SIG-M5 (cell line): Measurements from ENCODE around the gene SHISAL2B.
"Not testable (repeated sequence)": the region's sequence is repeated elsewhere in the genome, so short reads cannot be mapped to it uniquely, and the experiment has no call there.

Source experiments
- DNase-seq: peaks from one replicate; lab custom pipeline; 2025; lab: John Stamatoyannopoulos, UW

The SHISAL2B gene

GRCh38 chr5:64700765-64701164, 10.5 kb downstream of the SHISAL2B start:
- DNase-seq, result no peak

- not testable (repeated sequence) for DNase-seq
These were observed 15.8 kb downstream of the SHISAL2B start for GRCh38 chr5:64706074-64706473.

DNA sequence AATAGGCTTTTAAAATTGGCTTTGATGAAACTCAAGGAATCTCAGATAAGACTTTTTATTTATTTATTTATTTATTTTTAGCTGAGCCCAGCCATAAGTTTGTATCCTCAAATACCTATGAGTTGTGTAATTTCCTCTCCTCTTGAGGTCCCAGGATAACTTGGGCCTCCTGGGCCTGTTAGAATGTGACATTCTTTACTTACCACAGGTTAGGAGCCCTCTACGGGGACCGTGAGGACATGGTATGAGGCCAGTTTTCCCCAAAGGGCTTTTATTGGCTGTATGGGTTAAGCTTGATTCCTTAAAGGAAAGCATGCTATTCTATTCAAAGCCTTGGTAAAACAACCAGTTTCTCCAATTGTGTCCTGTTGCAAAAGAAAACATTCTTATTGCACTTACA, 16.9 kb downstream of the SHISAL2B start:
- no peak for DNase-seq

DNA sequence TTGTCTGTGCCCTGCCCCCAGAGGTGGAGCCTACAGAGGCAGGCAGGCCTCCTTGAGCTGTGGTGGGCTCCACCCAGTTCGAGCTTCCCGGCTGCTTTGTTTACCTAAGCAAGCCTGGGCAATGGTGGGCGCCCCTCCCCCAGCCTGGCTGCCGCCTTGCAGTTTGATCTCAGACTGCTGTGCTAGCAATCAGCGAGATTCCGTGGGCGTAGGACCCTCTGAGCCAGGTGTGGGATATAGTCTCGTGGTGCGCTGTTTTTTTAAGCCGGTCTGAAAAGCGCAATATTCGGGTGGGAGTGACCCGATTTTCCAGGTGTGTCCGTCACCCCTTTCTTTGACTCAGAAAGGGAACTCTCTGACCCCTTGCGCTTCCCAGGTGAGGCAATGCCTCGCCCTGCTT, 24.2 kb downstream of the SHISAL2B start:
- DNase-seq, result not testable (repeated sequence)

GRCh38 chr5:64722588-64722987, 32.3 kb downstream of the SHISAL2B start:
- no peak for DNase-seq

DNA sequence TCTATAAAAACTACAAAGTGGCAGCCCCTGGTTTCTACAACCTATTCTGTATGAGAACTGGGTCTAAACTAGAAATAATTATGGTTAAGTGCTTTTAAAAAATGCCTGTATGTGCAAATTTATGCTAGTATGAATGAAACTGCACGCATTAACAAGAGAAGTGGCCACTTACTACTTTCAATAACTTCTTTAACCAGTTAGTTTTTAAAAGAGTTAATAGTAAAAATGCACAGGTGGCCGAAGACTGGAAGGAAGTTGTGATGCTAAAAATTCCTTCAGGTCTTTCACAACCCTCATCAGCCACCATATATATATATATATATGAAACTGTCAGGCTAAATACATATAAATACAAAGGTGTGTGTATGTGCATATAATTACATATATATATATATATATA, 36.8 kb downstream of the SHISAL2B start:
- no peak for DNase-seq

DNA sequence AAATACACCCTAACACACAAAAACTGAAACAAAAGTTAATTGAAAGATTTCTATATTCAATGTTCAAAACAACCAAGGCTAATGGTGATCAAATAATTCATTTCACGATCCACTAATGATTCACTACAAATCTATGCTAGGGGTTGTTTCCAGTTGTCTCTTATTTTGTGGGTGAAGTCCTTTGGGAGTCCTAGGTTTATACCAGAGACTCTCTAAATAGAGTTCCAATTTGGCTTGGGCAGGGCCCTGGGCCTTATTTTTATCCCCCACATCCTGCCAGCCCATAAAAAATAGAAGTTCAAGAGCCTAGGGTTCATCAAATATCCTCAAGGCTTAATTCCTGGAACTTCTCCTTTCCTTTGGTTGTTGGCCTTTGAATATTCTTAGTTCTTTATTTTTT, 52.1 kb downstream of the SHISAL2B start:
- DNase-seq, result no peak

DNA sequence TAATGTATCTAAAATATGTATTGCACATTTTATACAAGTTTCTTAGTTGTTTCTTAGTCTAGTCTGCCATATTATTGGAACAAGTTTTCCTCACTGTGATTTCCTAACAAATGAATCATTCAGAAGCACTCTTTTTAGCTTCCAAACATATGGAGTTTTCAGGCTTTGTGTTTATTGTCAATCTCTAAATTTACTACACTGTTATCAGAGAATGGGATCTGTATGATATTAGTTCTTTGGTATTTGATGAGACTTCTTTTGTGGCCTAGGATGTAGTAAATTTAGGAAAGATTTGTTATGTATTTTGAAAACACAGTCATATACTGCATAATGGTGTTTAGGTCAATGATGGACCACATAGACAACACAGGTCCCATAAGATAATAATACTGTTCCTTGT, 52.5 kb downstream of the SHISAL2B start:
- DNase-seq, result no peak

DNA sequence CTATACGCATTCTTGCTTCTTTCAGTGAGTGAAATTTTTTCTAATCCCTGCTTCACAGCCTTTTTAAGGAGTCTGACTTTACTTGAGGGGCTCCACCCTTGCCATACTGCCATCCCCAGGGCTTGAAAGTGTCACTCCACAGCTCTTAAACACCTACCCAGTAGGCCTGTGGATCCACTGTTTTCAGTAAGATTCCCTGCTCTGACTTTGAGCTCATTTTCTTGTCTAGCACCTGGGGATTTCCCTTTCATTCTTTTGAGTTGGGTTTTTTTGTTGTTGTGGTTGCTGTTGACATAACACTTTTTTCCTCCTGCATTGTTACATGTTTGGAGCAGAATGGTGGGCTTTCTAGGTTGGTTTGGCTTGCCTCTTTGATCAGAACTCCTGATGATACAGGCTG, 54.6 kb downstream of the SHISAL2B start:
- no peak for DNase-seq

DNA sequence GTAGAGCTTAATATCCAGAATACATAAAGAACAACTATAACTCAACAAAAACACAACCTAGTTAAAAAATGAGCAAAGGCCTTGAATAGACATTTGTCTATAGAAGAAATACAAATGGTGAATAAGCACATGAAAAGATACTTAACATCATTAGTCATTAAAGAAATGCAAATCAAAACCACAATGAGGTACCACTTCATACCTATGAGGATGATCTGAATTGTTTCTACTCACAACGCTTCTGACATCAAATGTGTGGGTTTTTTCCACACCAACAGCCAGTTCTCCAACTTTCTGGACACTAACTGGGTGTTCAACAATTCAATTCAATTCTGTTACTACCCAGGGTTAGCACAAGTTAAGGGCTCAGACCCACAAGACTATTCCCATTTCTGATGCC, 56.1 kb downstream of the SHISAL2B start:
- DNase-seq, result no peak

DNA sequence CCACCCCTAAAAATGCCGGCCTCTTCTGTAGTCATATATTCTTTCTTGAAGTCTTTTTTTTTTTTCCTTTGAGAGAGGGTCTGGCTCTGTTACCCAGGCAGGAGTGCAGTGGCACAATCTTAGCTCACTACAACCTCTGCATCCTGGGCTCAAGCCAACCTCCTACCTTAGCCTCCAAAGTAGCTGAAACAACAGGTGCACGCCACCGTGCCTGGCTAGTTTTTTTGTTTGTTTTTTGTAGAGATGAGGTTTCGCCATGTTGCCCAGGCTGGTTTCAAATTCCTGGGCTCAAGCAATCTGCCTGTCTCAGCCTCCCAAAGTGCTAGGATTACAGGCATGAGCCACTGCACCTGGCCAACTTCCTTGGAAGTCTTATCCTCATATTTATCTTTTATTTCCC, 59.1 kb downstream of the SHISAL2B start:
- no peak for DNase-seq

DNA sequence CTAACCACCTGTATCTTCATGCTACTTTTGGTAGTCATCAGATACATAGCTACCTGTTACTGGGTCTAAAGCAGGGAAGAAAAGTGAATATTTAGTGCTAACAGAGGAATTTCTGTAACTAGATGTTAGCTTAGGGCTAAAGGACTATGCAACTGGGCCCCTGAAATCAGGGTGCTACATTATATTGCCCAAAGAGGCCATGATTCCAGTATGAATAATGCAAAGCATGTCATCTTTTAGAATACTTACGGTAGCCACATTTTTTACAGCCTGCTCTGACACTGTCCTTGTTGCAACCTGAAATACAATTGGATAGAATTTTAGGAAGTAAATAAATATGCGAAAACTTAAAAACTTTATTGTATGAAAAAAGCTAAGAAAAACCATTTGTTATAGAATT, 63.8 kb downstream of the SHISAL2B start:
- DNase-seq, result no peak

DNA sequence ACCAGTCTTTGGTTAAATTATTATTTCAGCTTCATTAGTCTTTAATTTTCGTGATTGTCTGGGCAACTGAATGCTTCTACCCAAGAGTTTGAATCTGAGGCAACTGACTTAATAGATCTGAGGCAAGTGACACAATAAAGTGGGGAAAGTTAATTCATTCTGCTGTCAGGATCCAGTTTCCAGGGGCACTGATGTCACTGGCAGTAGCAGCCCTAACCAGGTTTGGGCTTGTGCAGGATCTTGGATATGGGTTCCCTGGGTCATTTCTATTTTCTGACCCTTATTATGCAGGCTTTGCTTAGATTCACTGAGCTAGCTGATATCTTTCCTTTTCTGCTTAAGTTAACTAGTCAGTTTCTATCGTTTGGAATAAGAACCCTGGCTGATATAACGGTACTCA, 68.6 kb downstream of the SHISAL2B start:
- no peak for DNase-seq

DNA sequence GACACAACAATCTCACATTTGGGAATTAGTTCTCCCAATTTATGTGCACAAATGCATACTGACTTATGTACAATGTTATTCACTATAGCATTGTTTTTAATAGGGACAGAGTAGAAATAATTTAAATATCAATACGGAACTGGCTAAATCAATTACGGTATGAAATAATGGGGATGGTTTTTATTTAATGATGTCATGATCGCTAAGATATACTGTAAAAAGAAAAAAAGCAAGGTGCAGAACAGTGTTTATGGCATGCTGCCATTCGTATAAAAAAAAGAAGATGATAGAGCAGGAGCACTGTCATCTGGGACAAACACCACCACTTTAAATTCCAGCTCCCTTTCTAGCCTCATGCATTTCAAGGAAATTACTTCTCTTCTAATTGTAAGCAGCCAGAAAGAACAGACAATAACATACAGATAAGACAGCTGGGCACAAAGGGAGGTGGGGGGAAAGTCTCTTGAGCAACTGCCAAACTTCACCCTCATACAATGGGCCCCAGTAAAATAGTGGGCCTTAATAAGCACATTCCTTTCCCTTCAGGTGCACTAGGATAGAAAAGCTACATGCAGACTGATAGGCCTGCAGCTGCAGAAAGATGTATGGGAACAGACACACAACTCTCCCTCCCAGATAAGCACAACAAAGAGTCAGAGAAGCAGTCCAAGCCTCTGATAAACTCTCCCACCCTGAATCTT, 69.8 kb downstream of the SHISAL2B start:
- DNase-seq, result no peak

DNA sequence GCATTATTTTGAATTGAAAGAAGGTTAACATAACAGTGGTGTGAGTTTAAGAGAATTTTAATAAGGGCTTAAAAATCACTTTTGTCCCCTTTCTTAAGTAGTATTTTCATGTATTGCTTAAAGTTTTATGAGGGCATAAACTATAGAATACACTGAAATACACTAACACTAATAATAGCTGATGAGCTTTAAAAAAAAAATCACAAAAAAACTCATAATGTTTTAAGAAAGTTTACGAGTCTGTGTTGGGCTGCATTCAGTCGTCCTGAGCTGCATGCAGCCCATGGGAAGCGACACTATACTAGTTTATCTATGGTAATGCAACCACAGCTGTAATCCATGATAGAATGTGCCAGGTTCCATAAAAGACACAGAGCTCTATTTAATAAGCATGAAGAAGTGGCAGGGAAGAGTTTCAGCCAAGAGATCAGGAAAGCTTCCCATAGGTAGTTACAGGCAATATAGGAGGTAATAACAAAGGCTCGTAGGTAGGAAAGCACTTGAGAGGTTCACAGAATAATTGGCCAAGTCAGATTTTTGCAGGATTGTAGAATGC, 73.7 kb downstream of the SHISAL2B start:
- DNase-seq, result no peak

GRCh38 chr5:64765804-64766504, 75.7 kb downstream of the SHISAL2B start:
- DNase-seq, result no peak

GRCh38 chr5:64766941-64767340, 76.6 kb downstream of the SHISAL2B start:
- no peak for DNase-seq
